Measurements from ENCODE around the gene PAK1.

PAK1 gene

GRCh38 chr11:77446911-77447629, 26.8 kb downstream of the PAK1 start:
- no peak for TF ChIP-seq CTCF (IDR thresholded peaks at IDR 0.05)

DNA sequence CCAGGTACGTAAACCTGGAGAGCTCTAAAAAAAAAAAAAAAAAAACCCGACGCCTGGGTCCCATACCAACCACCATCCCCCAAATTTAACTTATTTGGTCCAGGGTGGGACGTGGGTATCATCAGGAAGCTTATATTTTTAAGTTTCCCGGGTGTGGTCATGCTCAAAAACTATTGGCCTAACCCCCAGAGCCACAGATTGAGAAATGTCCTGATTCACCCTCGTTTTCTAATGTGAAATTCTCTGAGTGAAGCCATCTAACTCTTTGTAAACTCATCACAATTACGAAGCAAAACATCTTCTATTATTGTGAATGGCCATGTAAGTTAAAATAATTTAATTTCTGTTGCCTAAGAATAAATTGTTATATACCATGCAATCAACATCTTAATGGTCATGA, 29.6 kb downstream of the PAK1 start:
- no peak for TF ChIP-seq CTCF (IDR thresholded peaks at IDR 0.05)

- no peak for TF ChIP-seq CTCF (IDR thresholded peaks at IDR 0.05)
Measured at GRCh38 chr11:77442394-77443053, 31.4 kb downstream of the PAK1 start.

DNA sequence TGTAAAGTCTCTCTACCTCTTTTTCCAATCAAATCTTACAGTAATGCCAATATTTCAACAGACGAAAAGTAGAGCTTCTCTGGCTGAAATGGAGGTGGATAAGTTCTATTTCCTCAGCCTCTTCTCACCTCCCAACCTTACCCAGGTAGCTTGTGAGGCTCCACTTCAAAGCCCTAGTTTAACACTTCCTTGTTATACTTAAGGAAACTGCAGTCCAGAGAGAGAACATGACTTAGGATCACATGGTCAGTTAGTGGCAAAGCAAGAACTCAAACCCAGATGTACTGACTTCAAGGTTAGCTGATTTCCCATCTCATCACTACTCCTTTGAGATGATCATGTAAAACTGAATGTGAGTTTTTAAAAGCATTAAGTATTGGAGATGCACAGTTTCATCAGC, 32.5 kb downstream of the PAK1 start:
- TF ChIP-seq CTCF (IDR thresholded peaks at IDR 0.05) = no peak

DNA sequence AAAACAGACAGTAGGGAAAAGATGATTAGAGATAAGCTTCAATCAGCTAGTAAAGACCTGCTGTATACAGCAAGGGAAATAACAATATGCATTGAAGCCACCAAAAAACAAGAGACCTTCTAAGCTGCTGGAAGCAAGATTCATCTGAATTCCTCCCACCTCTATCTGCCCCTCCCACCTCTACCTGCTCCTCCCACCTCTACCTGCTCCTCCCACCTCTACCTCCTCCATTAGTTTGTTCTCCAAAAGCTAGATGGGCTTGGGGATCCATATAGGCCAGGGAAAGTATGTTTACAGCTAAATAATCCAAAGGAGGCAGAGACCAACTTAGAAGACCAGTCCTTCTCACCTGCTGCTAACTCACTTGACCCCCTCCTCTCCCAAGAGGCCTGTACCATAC, 33.2 kb downstream of the PAK1 start:
- no peak for TF ChIP-seq CTCF (IDR thresholded peaks at IDR 0.05)

- no peak for TF ChIP-seq CTCF (IDR thresholded peaks at IDR 0.05)
Measured at GRCh38 chr11:77438487-77438886, 35.4 kb downstream of the PAK1 start.

DNA sequence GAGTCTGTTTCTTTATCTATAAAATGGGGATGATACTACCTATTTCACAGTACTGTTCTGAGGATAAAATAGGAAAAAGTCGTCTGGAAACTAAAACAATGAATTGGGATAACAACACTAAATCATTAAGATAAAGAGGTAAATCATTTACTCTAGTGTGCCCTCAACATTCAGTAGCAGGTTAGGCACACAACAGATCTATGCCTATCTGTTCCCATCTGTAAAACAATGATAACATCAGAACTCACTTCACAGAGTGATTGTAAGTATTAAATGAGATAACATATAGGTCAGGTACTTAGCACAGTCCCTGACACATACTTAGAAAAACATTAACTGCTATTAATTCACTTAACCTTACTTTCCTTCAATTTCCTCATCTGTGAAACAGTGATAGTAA, 36.9 kb downstream of the PAK1 start:
- TF ChIP-seq CTCF (IDR thresholded peaks at IDR 0.05) = no peak
